ENCODE data around the gene SLC16A12. TPM values are rescaled to one million over a fixed set of nuclear protein-coding genes. Genes with fewer than 3 reads are reported as not detected.

The SLC16A12 gene
- total and polyA plus RNA-seq, 4 experiments from 2014 or later = not detected

GRCh38 chr10:89478085-89478738 lies 57.2 kb downstream of the SLC16A12 start:
- no peak overlapping the region for H3K4me3 Mint-ChIP-seq
- no peaks in the 10 kb centered on the region for H3K9me3 ChIP-seq (ENCODE audit: control insufficient read depth in 1 of 2, low read length in 2 of 2)
- H3K4me3 ChIP-seq (ENCODE audit: low read length in 2 of 2) = no peak overlapping the region
- CTCF ChIA-PET (ENCODE audit: partially characterized antibody) = no interaction called here
- peaks cover 0 to 1% (median 0%) of the 10 kb centered on the region in 4 donors for H3K4me1 Mint-ChIP-seq
- no peak for DNase-seq
- no peaks in the 10 kb centered on the region for H3K36me3 Mint-ChIP-seq
- H3K27me3 ChIP-seq (ENCODE audit: insufficient read depth, low read length) = no peaks in the 10 kb centered on the region
- H3K27me3 Mint-ChIP-seq = peaks cover 13 to 14% of the 10 kb centered on the region in 2 donors
- intact Hi-C loops (cut with micrococcal nuclease) = no loop called here
- no peaks in the 10 kb centered on the region for H3K4me1 ChIP-seq (ENCODE audit: insufficient read depth, low read length)
- H3K9me3 Mint-ChIP-seq = peaks cover 0 to 4% (median 0%) of the 10 kb centered on the region in 8 donors
- POLR2A ChIA-PET (ENCODE audit: partially characterized antibody) = no interaction called here
- H3K27ac ChIP-seq (ENCODE audit: low read depth, low read length) = no peak overlapping the region
- no peak overlapping the region for H3K27ac Mint-ChIP-seq
- no peaks in the 10 kb centered on the region for H3K36me3 ChIP-seq (ENCODE audit: insufficient read depth, low read length)

- ChIA-PET CTCF (ENCODE audit: partially characterized antibody) (no interaction called here), POLR2A (ENCODE audit: partially characterized antibody) (no interaction called here)
- no peaks in the 10 kb centered on the region for H3K36me3 Mint-ChIP-seq
- peaks cover 12 to 13% of the 10 kb centered on the region in 2 donors for H3K27me3 Mint-ChIP-seq
- no peak overlapping the region for H3K4me3 ChIP-seq (ENCODE audit: low read length in 2 of 2)
- intact Hi-C loops (cut with micrococcal nuclease) = no loop called here
- H3K27ac ChIP-seq (ENCODE audit: low read depth, low read length) = no peak overlapping the region
- H3K27me3 ChIP-seq (ENCODE audit: insufficient read depth, low read length) = no peaks in the 10 kb centered on the region
- no peak for DNase-seq
- peaks cover 0 to 1% (median 0%) of the 10 kb centered on the region in 4 donors for H3K4me1 Mint-ChIP-seq
- no peak overlapping the region for H3K27ac Mint-ChIP-seq
- H3K4me3 Mint-ChIP-seq = no peak overlapping the region
- no peaks in the 10 kb centered on the region for H3K9me3 ChIP-seq (ENCODE audit: control insufficient read depth in 1 of 2, low read length in 2 of 2)
- no peaks in the 10 kb centered on the region for H3K9me3 Mint-ChIP-seq
- no peaks in the 10 kb centered on the region for H3K4me1 ChIP-seq (ENCODE audit: insufficient read depth, low read length)
- no peaks in the 10 kb centered on the region for H3K36me3 ChIP-seq (ENCODE audit: insufficient read depth, low read length)
These were observed 59.2 kb downstream of the SLC16A12 start for GRCh38 chr10:89476150-89476549.

- Mint-ChIP-seq H3K27me3 (peaks cover 10 to 12% of the 10 kb centered on the region in 2 donors), H3K4me3 (no peak overlapping the region), H3K36me3 (no peaks in the 10 kb centered on the region), H3K9me3 (no peaks in the 10 kb centered on the region), H3K4me1 (peaks cover 0 to 4% (median 2%) of the 10 kb centered on the region in 4 donors), H3K27ac (no peak overlapping the region)
- POLR2A ChIA-PET (ENCODE audit: partially characterized antibody) = no interaction called here
- H3K9me3 ChIP-seq (ENCODE audit: control insufficient read depth in 1 of 2, low read length in 2 of 2) = no peaks in the 10 kb centered on the region
- no peaks in the 10 kb centered on the region for H3K4me1 ChIP-seq (ENCODE audit: insufficient read depth, low read length)
- no peaks in the 10 kb centered on the region for H3K36me3 ChIP-seq (ENCODE audit: insufficient read depth, low read length)
- DNase-seq = no peak
- CTCF ChIA-PET (ENCODE audit: partially characterized antibody) = no interaction called here
- H3K27me3 ChIP-seq (ENCODE audit: insufficient read depth, low read length) = no peaks in the 10 kb centered on the region
- intact Hi-C loops (cut with micrococcal nuclease) = no loop called here
- H3K4me3 ChIP-seq (ENCODE audit: low read length in 2 of 2) = no peak overlapping the region
- no peak overlapping the region for H3K27ac ChIP-seq (ENCODE audit: low read depth, low read length)
These were observed 59.8 kb downstream of the SLC16A12 start for GRCh38 chr10:89475591-89475998.

- Histone ChIP-seq H3K9me3 (ENCODE audit: control insufficient read depth in 1 of 2, low read length in 2 of 2) (no peaks in the 10 kb centered on the region), H3K36me3 (ENCODE audit: insufficient read depth, low read length) (no peaks in the 10 kb centered on the region), H3K27me3 (ENCODE audit: insufficient read depth, low read length) (no peaks in the 10 kb centered on the region), H3K4me1 (ENCODE audit: insufficient read depth, low read length) (no peaks in the 10 kb centered on the region), H3K4me3 (ENCODE audit: low read length in 2 of 2) (no peak overlapping the region), H3K27ac (ENCODE audit: low read depth, low read length) (no peak overlapping the region)
- no peaks in the 10 kb centered on the region for H3K36me3 Mint-ChIP-seq
- H3K27ac Mint-ChIP-seq = no peak overlapping the region
- peaks cover 9 to 12% of the 10 kb centered on the region in 2 donors for H3K27me3 Mint-ChIP-seq
- CTCF ChIA-PET (ENCODE audit: partially characterized antibody) = no interaction called here
- POLR2A ChIA-PET (ENCODE audit: partially characterized antibody) = no interaction called here
- intact Hi-C loops (cut with micrococcal nuclease) = no loop called here
- no peak for DNase-seq
- H3K4me1 Mint-ChIP-seq = peaks cover 0 to 5% (median 3%) of the 10 kb centered on the region in 4 donors
- H3K4me3 Mint-ChIP-seq = no peak overlapping the region
- no peaks in the 10 kb centered on the region for H3K9me3 Mint-ChIP-seq
These were observed 60.3 kb downstream of the SLC16A12 start for GRCh38 chr10:89475125-89475524.

GRCh38 chr10:89474452-89474851 lies 60.9 kb downstream of the SLC16A12 start:
- no peaks in the 10 kb centered on the region for H3K9me3 Mint-ChIP-seq
- H3K36me3 Mint-ChIP-seq = no peaks in the 10 kb centered on the region
- intact Hi-C loops (cut with micrococcal nuclease) = no loop called here

GRCh38 chr10:89471110-89471809 lies 64.1 kb downstream of the SLC16A12 start:
- POLR2A ChIA-PET (ENCODE audit: partially characterized antibody) = no interaction called here
- Histone ChIP-seq H3K27me3 (ENCODE audit: insufficient read depth, low read length) (no peaks in the 10 kb centered on the region), H3K4me3 (ENCODE audit: low read length in 2 of 2) (no peak overlapping the region), H3K9me3 (ENCODE audit: control insufficient read depth in 1 of 2, low read length in 2 of 2) (no peaks in the 10 kb centered on the region), H3K4me1 (ENCODE audit: insufficient read depth, low read length) (no peaks in the 10 kb centered on the region), H3K36me3 (ENCODE audit: insufficient read depth, low read length) (no peaks in the 10 kb centered on the region), H3K27ac (ENCODE audit: low read depth, low read length) (no peak overlapping the region)
- Mint-ChIP-seq H3K36me3 (no peaks in the 10 kb centered on the region), H3K4me3 (no peak overlapping the region), H3K27ac (no peak overlapping the region), H3K9me3 (no peaks in the 10 kb centered on the region), H3K27me3 (peaks cover 0 to 3% of the 10 kb centered on the region in 2 donors), H3K4me1 (peaks cover 0 to 5% (median 3%) of the 10 kb centered on the region in 4 donors)
- DNase-seq = no peak
- intact Hi-C loops (cut with micrococcal nuclease) = no loop called here
- CTCF ChIA-PET (ENCODE audit: partially characterized antibody) = no interaction called here

More at GRCh38 chr10:89474452-89474851, 60.9 kb downstream of the SLC16A12 start:
- no peak for DNase-seq
- no peaks in the 10 kb centered on the region for H3K36me3 ChIP-seq (ENCODE audit: insufficient read depth, low read length)
- no peaks in the 10 kb centered on the region for H3K4me1 ChIP-seq (ENCODE audit: insufficient read depth, low read length)
- Mint-ChIP-seq H3K27ac (no peak overlapping the region), H3K27me3 (peaks cover 7 to 10% of the 10 kb centered on the region in 2 donors), H3K4me1 (peaks cover 0 to 5% (median 3%) of the 10 kb centered on the region in 4 donors), H3K4me3 (no peak overlapping the region)
- H3K4me3 ChIP-seq (ENCODE audit: low read length in 2 of 2) = no peak overlapping the region
- CTCF ChIA-PET (ENCODE audit: partially characterized antibody) = interaction anchor here (0.8 kb wide), 1 partner anchor 15 kb away, joined by 4 read pairs; no protein-coding TSS in a partner anchor
- H3K27ac ChIP-seq (ENCODE audit: low read depth, low read length) = no peak overlapping the region
- H3K27me3 ChIP-seq (ENCODE audit: insufficient read depth, low read length) = no peaks in the 10 kb centered on the region
- POLR2A ChIA-PET (ENCODE audit: partially characterized antibody) = no interaction called here
- H3K9me3 ChIP-seq (ENCODE audit: control insufficient read depth in 1 of 2, low read length in 2 of 2) = no peaks in the 10 kb centered on the region

- peaks cover 0 to 5% (median 3%) of the 10 kb centered on the region in 4 donors for H3K4me1 Mint-ChIP-seq
- Histone ChIP-seq H3K27me3 (ENCODE audit: insufficient read depth, low read length) (no peaks in the 10 kb centered on the region), H3K36me3 (ENCODE audit: insufficient read depth, low read length) (no peaks in the 10 kb centered on the region), H3K27ac (ENCODE audit: low read depth, low read length) (no peak overlapping the region), H3K4me1 (ENCODE audit: insufficient read depth, low read length) (no peaks in the 10 kb centered on the region), H3K4me3 (ENCODE audit: low read length in 2 of 2) (no peak overlapping the region), H3K9me3 (ENCODE audit: control insufficient read depth in 1 of 2, low read length in 2 of 2) (no peaks in the 10 kb centered on the region)
- ChIA-PET POLR2A (ENCODE audit: partially characterized antibody) (no interaction called here), CTCF (ENCODE audit: partially characterized antibody) (no interaction called here)
- H3K36me3 Mint-ChIP-seq = no peaks in the 10 kb centered on the region
- H3K27ac Mint-ChIP-seq = no peak overlapping the region
- no peak for DNase-seq
- peaks cover 0 to 3% of the 10 kb centered on the region in 2 donors for H3K27me3 Mint-ChIP-seq
- no peaks in the 10 kb centered on the region for H3K9me3 Mint-ChIP-seq
- intact Hi-C loops (cut with micrococcal nuclease) = no loop called here
- H3K4me3 Mint-ChIP-seq = no peak overlapping the region
These were observed 64.8 kb downstream of the SLC16A12 start for GRCh38 chr10:89470628-89471027.

Data from CD4-positive, alpha-beta memory T cell (primary cell).